ENCODE data around the gene ABCG1.

The ABCG1 gene

DNA sequence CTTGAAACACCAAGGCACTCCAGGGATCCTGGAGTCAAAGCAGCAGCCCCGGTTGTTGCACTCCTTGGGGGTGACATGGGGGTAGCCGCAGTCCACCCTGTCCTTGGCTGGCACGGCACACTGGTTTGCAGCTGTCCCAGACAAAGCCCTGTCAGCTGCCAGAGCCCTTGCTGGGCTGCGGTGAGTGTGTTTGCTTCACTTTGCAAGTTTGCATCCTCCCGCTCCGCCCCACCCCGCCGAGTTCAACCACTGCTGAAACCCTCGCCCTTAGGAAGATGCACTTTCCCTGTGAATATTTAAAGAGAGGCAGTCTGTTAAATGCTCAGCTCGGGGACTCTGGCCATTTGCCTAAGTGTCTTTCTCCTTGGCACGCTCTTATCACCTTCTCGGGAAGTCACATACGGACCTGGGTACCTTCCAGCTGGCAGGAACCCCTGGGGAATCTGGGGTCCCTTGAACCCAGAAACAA is 94.6 kb downstream of the ABCG1 start:
- no peak overlapping the region for H3K4me3 ChIP-seq (ENCODE audit: low read depth, low read length)
- TF ChIP-seq, protein P1, sequence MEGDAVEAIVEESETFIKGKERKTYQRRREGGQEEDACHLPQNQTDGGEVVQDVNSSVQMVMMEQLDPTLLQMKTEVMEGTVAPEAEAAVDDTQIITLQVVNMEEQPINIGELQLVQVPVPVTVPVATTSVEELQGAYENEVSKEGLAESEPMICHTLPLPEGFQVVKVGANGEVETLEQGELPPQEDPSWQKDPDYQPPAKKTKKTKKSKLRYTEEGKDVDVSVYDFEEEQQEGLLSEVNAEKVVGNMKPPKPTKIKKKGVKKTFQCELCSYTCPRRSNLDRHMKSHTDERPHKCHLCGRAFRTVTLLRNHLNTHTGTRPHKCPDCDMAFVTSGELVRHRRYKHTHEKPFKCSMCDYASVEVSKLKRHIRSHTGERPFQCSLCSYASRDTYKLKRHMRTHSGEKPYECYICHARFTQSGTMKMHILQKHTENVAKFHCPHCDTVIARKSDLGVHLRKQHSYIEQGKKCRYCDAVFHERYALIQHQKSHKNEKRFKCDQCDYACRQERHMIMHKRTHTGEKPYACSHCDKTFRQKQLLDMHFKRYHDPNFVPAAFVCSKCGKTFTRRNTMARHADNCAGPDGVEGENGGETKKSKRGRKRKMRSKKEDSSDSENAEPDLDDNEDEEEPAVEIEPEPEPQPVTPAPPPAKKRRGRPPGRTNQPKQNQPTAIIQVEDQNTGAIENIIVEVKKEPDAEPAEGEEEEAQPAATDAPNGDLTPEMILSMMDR (IDR thresholded peaks at IDR 0.05; ENCODE audit: low read depth, low read length) = no peak

DNA sequence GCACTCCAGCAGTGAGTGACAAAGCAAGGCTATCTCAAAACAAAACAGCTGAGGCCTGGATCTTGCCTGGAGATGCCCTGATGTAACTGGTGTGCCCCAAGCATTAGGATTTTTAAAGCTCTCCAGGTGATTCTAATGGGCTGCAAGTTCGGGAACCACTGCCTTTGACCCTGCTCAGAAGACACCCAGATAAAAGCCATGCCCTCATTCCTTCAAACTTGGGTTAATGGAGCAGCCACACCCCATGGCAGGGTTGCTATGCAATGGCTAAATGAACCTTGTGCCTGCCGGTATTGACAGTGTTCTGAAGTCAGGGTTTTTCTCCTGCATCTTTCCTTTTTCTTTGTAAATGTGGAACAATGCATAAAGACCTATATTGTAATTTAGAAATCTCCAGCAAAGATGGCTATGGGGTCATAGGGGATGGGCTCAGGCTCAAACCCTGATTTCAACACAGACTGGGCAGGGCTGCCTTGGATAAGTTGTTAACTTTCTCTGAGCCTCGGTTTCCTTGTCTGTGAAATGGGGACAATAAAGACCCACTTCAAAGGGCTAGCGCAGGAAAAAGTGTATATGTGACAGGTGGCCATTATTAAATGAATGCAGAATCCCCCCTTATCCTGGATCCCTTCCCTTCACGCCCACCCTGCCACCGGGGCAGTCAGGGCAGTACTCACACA is 95.8 kb downstream of the ABCG1 start:
- no peak overlapping the region for H3K4me3 ChIP-seq (ENCODE audit: low read depth, low read length)
- TF ChIP-seq, protein P1 (IDR thresholded peaks at IDR 0.05; ENCODE audit: low read depth, low read length) = no peak

DNA sequence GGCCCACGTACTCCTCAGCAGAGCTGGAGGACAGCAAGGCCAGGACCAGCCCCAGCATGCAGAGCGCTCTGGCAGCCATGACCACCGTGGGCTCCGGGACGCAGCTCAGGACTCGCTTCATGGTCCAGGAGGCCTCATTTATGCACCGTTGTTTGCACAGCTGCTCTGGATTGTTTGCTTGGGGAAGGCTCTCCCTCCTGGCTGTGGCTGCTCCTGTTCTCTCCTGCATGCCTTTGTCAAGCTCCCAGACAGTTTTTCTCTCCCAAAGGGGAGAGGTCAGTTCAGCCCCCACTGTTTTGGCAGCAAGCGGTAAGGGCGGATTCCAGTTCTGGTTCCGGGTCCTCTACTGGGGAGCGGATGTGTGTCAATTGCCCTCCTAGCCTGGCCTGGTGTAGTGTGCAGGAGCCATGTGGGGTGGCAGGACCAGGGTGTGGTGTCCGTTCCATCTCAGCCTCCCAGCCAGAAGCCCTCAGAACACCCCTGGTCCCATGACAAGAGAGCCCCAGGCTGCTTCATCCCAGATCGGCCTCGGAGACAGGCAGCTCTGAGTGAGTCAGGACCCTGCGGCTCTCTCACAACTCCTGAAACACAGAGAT is 96.5 kb downstream of the ABCG1 start, which contains the start of gene TFF3:
TSS of gene TFF3 (minus strand) at position 114 of the 596 bp plus-strand sequence. CDS start at position 79, 35 bp downstream.
- H3K4me3 ChIP-seq (ENCODE audit: low read depth, low read length) = no peak within 1 kb of the TSS
- TF ChIP-seq, protein P1 (IDR thresholded peaks at IDR 0.05; ENCODE audit: low read depth, low read length) = no peak

DNA sequence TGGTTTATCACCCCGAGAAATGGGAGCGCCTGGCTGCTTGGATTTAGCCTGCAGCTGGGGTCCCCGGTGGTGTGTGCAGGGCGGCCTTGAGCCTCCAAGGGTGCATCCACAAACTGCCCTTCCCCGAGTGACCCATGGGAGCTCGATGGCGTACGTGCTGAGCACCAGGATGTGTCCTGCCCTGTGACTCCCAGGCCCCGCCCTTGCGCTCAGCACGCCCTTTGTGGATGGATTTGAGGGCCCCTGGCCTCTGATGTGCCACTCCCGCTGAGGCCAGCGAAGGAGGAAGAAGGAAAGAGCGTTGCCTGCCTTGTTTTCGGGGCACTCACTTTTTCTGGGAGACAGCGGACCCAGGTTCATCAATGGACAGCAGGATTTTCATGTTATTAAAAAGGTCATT is 98.0 kb downstream of the ABCG1 start:
- TF ChIP-seq, protein P1 (IDR thresholded peaks at IDR 0.05; ENCODE audit: low read depth, low read length) = no peak

DNA sequence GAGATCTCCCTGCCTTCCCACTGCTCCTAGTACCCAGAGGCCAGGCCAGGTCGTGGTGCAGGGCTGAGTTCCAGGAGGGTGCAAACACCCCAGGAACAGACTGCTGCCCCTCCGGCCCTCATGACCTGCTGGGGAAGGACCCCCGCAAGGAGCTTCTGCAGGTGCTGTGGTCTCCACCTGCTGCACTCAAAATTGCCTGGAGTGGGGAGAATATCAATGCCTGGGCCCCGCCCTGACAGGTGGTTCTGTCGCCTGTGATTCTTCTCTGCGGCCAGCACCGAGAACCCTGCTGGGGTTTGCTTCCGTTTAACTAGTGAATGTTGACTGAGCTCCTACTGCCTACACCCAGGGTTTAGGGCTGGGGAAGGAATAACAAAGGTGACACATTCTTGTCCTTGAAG is 98.4 kb downstream of the ABCG1 start:
- TF ChIP-seq, protein P1 (IDR thresholded peaks at IDR 0.05; ENCODE audit: low read depth, low read length) = no peak
- H3K4me3 ChIP-seq (ENCODE audit: low read depth, low read length) = no peak overlapping the region

More for the DNA sequence above, 98.0 kb downstream of the ABCG1 start:
- H3K4me3 ChIP-seq (ENCODE audit: low read depth, low read length) = no peak overlapping the region

DNA sequence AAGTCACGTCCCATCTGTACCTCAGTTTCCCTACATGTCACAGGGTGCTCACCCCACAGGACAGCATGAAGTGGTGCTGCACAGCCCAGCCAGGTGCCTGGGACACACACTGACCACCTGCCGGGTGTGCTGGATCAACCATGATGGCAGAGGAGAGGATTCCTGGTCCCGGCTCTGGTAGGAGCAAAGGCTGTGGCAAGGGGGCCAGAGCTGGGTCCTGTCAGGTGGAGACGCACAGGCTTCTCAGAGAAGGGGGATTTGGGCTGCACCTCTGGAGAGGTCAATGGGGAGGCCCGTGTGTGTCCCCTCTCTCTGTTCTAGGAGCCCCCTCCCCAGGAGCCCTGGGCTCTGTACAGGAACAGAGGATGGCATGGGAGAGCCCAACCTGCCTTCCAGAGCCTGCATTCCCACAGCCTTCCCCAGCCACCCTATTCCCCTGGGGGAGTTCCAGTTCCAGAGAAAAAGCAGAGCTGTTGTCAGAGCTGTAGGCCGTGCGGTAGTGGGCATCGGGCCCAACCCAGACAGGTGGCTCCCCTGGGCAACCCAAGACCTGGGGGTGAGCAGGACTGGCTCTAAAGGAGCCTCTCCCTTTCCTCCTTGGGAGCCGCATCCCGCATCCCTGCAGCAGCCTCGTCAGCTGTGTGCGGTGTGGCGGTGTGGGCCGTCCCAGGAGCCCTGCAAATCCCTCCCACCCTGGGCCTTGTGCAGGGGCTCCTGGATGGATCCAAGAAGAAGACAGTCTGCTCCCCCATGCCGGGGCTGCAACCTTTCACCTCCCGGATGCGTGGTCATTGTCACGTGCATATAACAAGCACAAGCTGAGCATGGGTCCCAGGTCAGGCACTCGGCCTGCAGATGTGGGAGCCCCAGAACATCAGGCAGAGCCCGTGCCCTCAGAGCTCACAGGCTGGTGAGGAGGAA is 99.1 kb downstream of the ABCG1 start:
- no peak overlapping the region for H3K4me3 ChIP-seq (ENCODE audit: low read depth, low read length)
- TF ChIP-seq, protein P1 (IDR thresholded peaks at IDR 0.05; ENCODE audit: low read depth, low read length) = no peak
